GM23338 (cell line): ENCODE data around the gene GP1BB.

ENCODE experiments used
- CTCF ChIP-seq, 2 experiments: fragments of 200-600 bp in 1 of 2; sonication (generic) in 1 of 2; conservative IDR thresholded peaks; 2 replicates each; pipeline versions ENCODE4 v1.5.1 to v1.6.1; 2016 to 2017; ENCODE audit warnings: antibody characterized with exemption in 2 of 2, low read depth in 2 of 2, mild to moderate bottlenecking in 2 of 2, moderate library complexity in 1 of 2
- EZH2 ChIP-seq: fragments of 200-600 bp; sonication (generic); IDR thresholded peaks from one replicate; pipeline ENCODE4 v1.8.0; 2017; ENCODE audit warnings: antibody characterized with exemption, mild to moderate bottlenecking, low read depth; ENCODE audit not compliant: unreplicated experiment
- JUNB ChIP-seq: IDR thresholded peaks from one replicate; pipeline ENCODE4 v1.6.1; 2016; ENCODE audit warnings: antibody characterized with exemption; ENCODE audit not compliant: unreplicated experiment
- POLR2AphosphoS5 ChIP-seq: IDR thresholded peaks from 2 replicates; pipeline ENCODE4 v1.6.1; 2016; ENCODE audit warnings: antibody characterized with exemption, low read depth
- REST ChIP-seq: IDR thresholded peaks from one replicate; pipeline ENCODE4 v1.6.1; 2018; ENCODE audit warnings: antibody characterized with exemption; ENCODE audit not compliant: unreplicated experiment
- STAT1 ChIP-seq: IDR thresholded peaks from one replicate; pipeline ENCODE4 v1.6.1; 2016; ENCODE audit warnings: antibody characterized with exemption; ENCODE audit not compliant: unreplicated experiment

- TF ChIP-seq EZH2 = no peak
- no peak for TF ChIP-seq CTCF (conservative IDR thresholded peaks at IDR 0.05; ENCODE audit: low read depth in 2 of 2)
- TF ChIP-seq POLR2AphosphoS5 = no peak
- TF ChIP-seq REST = no peak
- TF ChIP-seq JUNB = no peak
- no peak for TF ChIP-seq STAT1
These were observed 31.5 kb upstream of the GP1BB start for GRCh38 chr22:19691721-19692341.
